ENCODE results near the gene PC. TPM values are rescaled to one million over a fixed set of nuclear protein-coding genes. Genes with fewer than 3 reads are reported as not detected.

The PC gene
- total and polyA plus RNA-seq, 9 of the 15 experiments (the other 6 are each of a cell fraction or from before 2014, with no cell fraction given) = 0.94 to 38.0 (median 8.7) TPM

DNA sequence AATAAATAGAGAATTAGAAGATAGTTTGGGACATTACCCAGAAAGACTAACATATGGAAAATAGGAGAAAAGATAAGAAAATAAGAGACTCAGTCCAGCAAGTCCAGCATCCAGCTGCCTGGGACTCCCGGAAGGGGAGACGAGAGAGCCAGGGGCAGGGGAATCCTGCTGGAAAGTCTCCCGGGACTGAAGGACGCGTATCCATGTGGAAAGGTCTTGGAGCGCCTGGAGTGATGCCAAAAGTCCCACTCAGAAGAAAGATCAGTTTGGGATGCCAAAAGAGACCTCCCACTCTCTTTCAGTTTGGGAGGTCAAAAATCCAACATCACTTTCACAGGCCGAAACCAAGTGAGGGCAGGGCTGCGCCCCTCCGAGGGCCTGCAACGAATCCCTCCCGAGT lies 70.7 kb downstream of the PC start:
- WGBS (ENCODE audit: insufficient coverage, low coverage, missing lambda C conversion rate) = 95% methylated on average over 11 of the region's 11 CpGs
- Histone ChIP-seq H3K27me3 (ENCODE audit: control insufficient read depth in 2 of 2, insufficient read depth in 2 of 2, low read length in 2 of 2) (no peaks in the 10 kb centered on the region), H4K20me1 (replicated peaks; ENCODE audit: control insufficient read depth, insufficient read depth, low read length) (no peaks in the 10 kb centered on the region), H3K9me3 (replicated peaks; ENCODE audit: control insufficient read depth, insufficient read depth, low read depth, low read length) (no peaks in the 10 kb centered on the region), H3K4me3 (no peak overlapping the region), H3K36me3 (ENCODE audit: control insufficient read depth, insufficient read depth, low read length) (0 out of 3 replicates have a peak, but pooled peaks cover 4% of the 10 kb centered on the region), H3K27ac (ENCODE audit: extremely low read depth, low read depth, low read length) (no peak overlapping the region), H2AFZ (ENCODE audit: low read depth, low read length) (no peak overlapping the region), H3K4me1 (replicated peaks in 1 of 2; ENCODE audit: control insufficient read depth in 2 of 2, insufficient read depth in 2 of 2, low read length in 2 of 2) (peaks cover 33 to 35% of the 10 kb centered on the region in 2 experiments; a peak in 4 of 5 replicates), H3K9ac (ENCODE audit: insufficient read depth in 1 of 2, low read depth in 2 of 2, low read length in 2 of 2) (no peak overlapping the region), H3K4me2 (ENCODE audit: insufficient read depth, low read length) (no peak overlapping the region), H3K9me1 (ENCODE audit: control insufficient read depth, insufficient read depth, low read length) (no peaks in the 10 kb centered on the region), H3K79me2 (ENCODE audit: control insufficient read depth, insufficient read depth, low read length) (no peaks in the 10 kb centered on the region; the same call in 2 of the 3 replicates)
- no peak for DNase-seq (ENCODE audit: extremely low read depth in 1 of 4, low spot score in 3 of 4)
- in situ Hi-C loops (cut with MboI) (no loop called here), intact Hi-C loops (cut with micrococcal nuclease) (no loop called here)
- ChIA-PET POLR2A (interaction anchor here (1.0 kb wide), 2 partner anchors 11 to 48 kb away, joined by 3 to 5 read pairs; no protein-coding TSS in a partner anchor), CTCF (ENCODE audit: low intra/inter-chr PET ratio) (interaction anchor here (0.6 kb wide), 1 partner anchor 86 kb away, joined by 4 read pairs; no protein-coding TSS in a partner anchor)
- no TSS peak for BruUV-seq (replicated peaks)
- no peak for ATAC-seq
- no peak for FAIRE-seq
- TF ChIP-seq, protein P1, sequence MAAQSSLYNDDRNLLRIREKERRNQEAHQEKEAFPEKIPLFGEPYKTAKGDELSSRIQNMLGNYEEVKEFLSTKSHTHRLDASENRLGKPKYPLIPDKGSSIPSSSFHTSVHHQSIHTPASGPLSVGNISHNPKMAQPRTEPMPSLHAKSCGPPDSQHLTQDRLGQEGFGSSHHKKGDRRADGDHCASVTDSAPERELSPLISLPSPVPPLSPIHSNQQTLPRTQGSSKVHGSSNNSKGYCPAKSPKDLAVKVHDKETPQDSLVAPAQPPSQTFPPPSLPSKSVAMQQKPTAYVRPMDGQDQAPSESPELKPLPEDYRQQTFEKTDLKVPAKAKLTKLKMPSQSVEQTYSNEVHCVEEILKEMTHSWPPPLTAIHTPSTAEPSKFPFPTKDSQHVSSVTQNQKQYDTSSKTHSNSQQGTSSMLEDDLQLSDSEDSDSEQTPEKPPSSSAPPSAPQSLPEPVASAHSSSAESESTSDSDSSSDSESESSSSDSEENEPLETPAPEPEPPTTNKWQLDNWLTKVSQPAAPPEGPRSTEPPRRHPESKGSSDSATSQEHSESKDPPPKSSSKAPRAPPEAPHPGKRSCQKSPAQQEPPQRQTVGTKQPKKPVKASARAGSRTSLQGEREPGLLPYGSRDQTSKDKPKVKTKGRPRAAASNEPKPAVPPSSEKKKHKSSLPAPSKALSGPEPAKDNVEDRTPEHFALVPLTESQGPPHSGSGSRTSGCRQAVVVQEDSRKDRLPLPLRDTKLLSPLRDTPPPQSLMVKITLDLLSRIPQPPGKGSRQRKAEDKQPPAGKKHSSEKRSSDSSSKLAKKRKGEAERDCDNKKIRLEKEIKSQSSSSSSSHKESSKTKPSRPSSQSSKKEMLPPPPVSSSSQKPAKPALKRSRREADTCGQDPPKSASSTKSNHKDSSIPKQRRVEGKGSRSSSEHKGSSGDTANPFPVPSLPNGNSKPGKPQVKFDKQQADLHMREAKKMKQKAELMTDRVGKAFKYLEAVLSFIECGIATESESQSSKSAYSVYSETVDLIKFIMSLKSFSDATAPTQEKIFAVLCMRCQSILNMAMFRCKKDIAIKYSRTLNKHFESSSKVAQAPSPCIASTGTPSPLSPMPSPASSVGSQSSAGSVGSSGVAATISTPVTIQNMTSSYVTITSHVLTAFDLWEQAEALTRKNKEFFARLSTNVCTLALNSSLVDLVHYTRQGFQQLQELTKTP (IDR thresholded peaks at IDR 0.05; ENCODE audit: low read depth in 1 of 2, partially characterized antibody in 2 of 2) = no peak
- TF ChIP-seq NFIC (IDR thresholded peaks at IDR 0.05) = 0 out of 2 replicates have a peak, but pooled peaks have one; percentile 28
